Gastroesophageal sphincter (tissue), 4 donors: Measurements from ENCODE around the gene ARHGAP22. TPM values are rescaled to one million over a fixed set of nuclear protein-coding genes. Genes with fewer than 3 reads are reported as not detected.

Experiments
- ATAC-seq: fragments of 150-250 bp; one replicate; pipeline ENCODE4 v1.9.1; 2016; ENCODE audit warnings: mild to moderate bottlenecking, moderate library complexity
- H3K27ac ChIP-seq, 4 donors: fragments of 200-600 bp; sonication (generic) in 3 of 4; 1 replicate in 3 of 4; 2 replicates in 1 of 4; pipeline ENCODE4 v1.5.1; 2016 to 2019
- H3K27me3 ChIP-seq: fragments of 200-600 bp; sonication (generic); one replicate; pipeline ENCODE4 v1.5.1; 2019
- H3K36me3 ChIP-seq, 2 donors: fragments of 200-600 bp; sonication (generic); one replicate each; pipeline ENCODE4 v1.5.1; 2019; ENCODE audit warnings: control low read depth in 1 of 2
- H3K4me1 ChIP-seq, 3 donors: fragments of 200-600 bp; sonication (generic); 1 replicate in 2 of 3; 2 replicates in 1 of 3; pipeline ENCODE4 v1.5.1; 2016 to 2019; ENCODE audit warnings: control low read depth in 2 of 3
- H3K4me3 ChIP-seq, 2 donors: fragments of 200-600 bp; sonication (generic); one replicate each; pipeline ENCODE4 v1.5.1; 2019; ENCODE audit warnings: mild to moderate bottlenecking in 1 of 2, moderate library complexity in 1 of 2
- H3K9me3 ChIP-seq, 3 donors: fragments of 200-600 bp; sonication (generic); one replicate each; pipeline ENCODE4 v1.5.1; 2017 to 2019; ENCODE audit warnings: control low read depth in 2 of 3
- CTCF ChIP-seq, 4 experiments: fragments of 200-600 bp in 2 of 4; fragments of 450-650 bp in 2 of 4; sonication (generic) in 1 of 4; IDR thresholded peaks; one replicate each; pipeline ENCODE4 v1.5.1; 2017 to 2019; ENCODE audit warnings: antibody characterized with exemption in 4 of 4, mild to moderate bottlenecking in 2 of 4, moderate library complexity in 2 of 4
- EP300 ChIP-seq: sonication (generic); formaldehyde crosslinking; IDR thresholded peaks from one replicate; pipeline ENCODE4 v1.6.1; 2017; ENCODE audit warnings: antibody characterized with exemption, mild to moderate bottlenecking
- POLR2A ChIP-seq, 2 donors: fragments of 450-650 bp; IDR thresholded peaks; one replicate each; pipeline ENCODE4 v1.6.1; 2017; ENCODE audit warnings: antibody characterized with exemption in 2 of 2, mild to moderate bottlenecking in 2 of 2, moderate library complexity in 1 of 2
- POLR2AphosphoS5 ChIP-seq: sonication (generic); formaldehyde crosslinking; IDR thresholded peaks from one replicate; pipeline ENCODE4 v1.6.1; 2017; ENCODE audit warnings: antibody characterized with exemption
- WGBS, 2 donors: methylation state at CpG; one replicate each; pipeline ENCODE4 v1.1.5; 2018; ENCODE audit warnings: low coverage in 1 of 2; 5-methylcytosine and 5-hydroxymethylcytosine counted together
- total RNA-seq, 4 donors: library from RNA; depleted of rRNA; stranded (reverse); fragments of >200 nt; gene quantifications; one replicate each; pipeline ENCODE4 v1.1.0, GENCODE V29; 2016

The ARHGAP22 gene
- total RNA-seq, 4 donors from 2014 or later, result 4.2 to 5.8 (median 5.1) TPM

- ATAC-seq, result no peak
- no peak overlapping the region for H3K27ac ChIP-seq
- no peaks in the 10 kb centered on the region for H3K4me1 ChIP-seq
- no peak overlapping the region for H3K4me3 ChIP-seq
- no peaks in the 10 kb centered on the region for H3K9me3 ChIP-seq
- WGBS, 2 donors, result 93 to 100% methylated on average over 2 to 5 of the region's 7 CpGs
- H3K36me3 ChIP-seq, result no peaks in the 10 kb centered on the region
- TF ChIP-seq CTCF (IDR thresholded peaks at IDR 0.05) (no peak), EP300 (no peak), POLR2A (IDR thresholded peaks at IDR 0.05) (no peak), POLR2AphosphoS5 (no peak)
- no peaks in the 10 kb centered on the region for H3K27me3 ChIP-seq
These were observed 6.5 kb downstream of the ARHGAP22 start for GRCh38 chr10:48598243-48598935.

DNA sequence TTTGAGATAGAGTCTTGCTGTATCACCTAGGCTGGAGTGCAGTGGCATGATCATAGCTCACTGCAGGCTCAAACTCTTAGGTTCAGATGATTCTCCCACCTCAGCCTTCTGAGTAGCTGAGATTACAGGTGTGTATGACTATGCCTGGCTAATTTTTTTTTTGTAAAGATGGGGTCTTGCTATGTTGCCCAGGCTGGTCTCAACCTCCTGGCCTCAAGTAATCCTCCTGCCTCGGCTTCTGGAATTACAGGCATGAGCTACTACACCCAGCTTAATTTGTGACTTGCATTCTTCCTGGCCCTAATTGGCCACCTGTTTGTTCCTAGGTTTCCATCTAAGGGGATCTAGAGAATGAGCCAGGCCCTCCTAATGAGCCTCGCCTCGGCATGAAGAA lies 9.3 kb downstream of the ARHGAP22 start:
- Histone ChIP-seq H3K27me3 (no peaks in the 10 kb centered on the region), H3K36me3 (no peaks in the 10 kb centered on the region), H3K4me1 (no peaks in the 10 kb centered on the region), H3K9me3 (no peaks in the 10 kb centered on the region), H3K27ac (no peak overlapping the region), H3K4me3 (no peak overlapping the region)
- TF ChIP-seq POLR2AphosphoS5, result no peak
- no peak for TF ChIP-seq EP300
- no peak for TF ChIP-seq CTCF (IDR thresholded peaks at IDR 0.05)
- no peak for TF ChIP-seq POLR2A (IDR thresholded peaks at IDR 0.05)
- no peak for ATAC-seq
- 90 to 100% methylated on average over 2 of the region's 3 CpGs for WGBS, 2 donors

DNA sequence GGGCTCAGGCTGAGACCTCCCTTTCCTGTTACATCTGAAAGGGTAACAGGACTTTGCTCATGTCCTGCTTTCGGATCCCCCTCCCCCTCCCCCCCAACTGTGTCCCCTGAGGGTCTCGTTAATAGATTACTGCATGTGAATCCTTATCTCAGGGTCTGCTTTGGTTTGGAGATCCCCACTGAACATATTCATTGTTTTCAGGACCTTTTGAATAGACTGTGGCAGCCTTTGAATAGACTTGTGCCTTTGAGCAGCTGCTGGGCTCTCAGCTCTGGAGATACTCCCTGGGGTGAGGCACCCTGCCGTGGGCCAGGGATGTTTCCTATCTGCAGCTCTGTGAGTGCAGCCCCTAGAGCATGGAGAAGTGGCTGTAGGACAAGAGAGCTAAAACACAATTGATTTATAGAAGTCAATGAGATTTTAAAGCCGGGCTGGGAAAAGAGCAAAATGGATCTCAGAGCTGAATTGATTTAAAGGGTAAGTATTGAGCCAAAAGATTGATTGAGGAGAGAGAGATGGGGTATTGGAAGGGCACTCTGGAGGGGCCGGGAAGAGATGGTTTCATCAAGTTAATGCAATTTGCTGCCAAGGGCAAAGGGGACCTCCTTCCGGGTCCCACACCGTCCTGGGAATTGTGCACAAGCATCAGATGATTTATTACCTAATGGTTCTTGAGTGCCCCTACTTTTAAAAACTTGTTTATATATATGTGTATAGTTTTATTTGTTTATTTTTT lies 9.9 kb downstream of the ARHGAP22 start:
- ATAC-seq, result no peak
- 68 to 69% methylated on average over 3 to 6 of the region's 7 CpGs for WGBS, 2 donors
- H3K9me3 ChIP-seq, result no peaks in the 10 kb centered on the region
- TF ChIP-seq POLR2A (IDR thresholded peaks at IDR 0.05) (no peak), EP300 (no peak), POLR2AphosphoS5 (no peak), CTCF (IDR thresholded peaks at IDR 0.05) (no peak)
- no peak overlapping the region for H3K4me3 ChIP-seq
- no peaks in the 10 kb centered on the region for H3K27me3 ChIP-seq
- H3K4me1 ChIP-seq, result no peaks in the 10 kb centered on the region
- no peak overlapping the region for H3K27ac ChIP-seq
- H3K36me3 ChIP-seq, result no peaks in the 10 kb centered on the region

DNA sequence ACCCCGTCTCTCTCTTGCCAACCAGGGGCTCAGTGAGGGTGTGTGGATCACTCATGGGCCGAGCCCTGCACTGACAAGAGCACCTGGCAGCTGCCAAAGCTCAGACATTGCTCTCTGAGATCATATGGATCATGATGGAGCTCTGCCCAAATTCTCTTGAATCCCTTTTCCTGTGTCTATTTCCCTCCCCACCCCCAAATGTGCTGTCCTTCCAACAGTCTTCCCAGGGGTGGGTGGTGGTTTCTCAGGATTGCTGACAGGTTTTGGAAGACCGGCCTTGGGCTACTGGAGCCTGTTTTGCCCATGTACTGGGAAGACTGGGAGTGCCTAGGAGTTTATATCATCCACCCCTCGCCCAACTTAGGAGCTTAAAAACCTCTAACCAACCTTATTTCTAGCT lies 10.5 kb downstream of the ARHGAP22 start:
- Histone ChIP-seq H3K27ac (no peak overlapping the region), H3K4me1 (no peaks in the 10 kb centered on the region), H3K9me3 (no peaks in the 10 kb centered on the region), H3K4me3 (no peak overlapping the region), H3K36me3 (no peaks in the 10 kb centered on the region), H3K27me3 (no peaks in the 10 kb centered on the region)
- 100% methylated on average over 1 of the region's 4 CpGs; no CpG with 5 or more reads in 1 of the 2 donors for WGBS, 2 donors
- TF ChIP-seq POLR2A (IDR thresholded peaks at IDR 0.05) (no peak), EP300 (no peak), CTCF (IDR thresholded peaks at IDR 0.05) (no peak), POLR2AphosphoS5 (no peak)
- no peak for ATAC-seq

DNA sequence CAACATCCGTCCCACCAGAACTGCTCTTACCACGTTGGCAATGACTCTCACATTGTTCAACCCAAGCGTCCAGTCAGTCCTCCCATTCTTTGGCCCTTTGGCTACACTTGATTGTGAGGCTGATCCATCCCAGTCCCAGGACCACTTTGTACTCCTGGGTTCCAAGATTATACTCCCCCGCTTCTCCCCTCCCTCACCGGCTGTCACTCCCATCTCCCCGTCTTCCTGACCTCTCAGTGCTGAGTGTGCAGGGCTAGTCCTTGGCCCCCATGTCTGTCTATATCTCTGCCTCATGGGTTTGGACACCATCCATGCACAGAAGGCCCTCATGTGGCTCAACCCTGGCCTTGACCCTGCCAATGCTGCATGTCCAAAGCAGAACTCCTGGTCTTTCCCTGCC lies 12.5 kb downstream of the ARHGAP22 start:
- WGBS, 2 donors, result 83 to 100% methylated on average over 3 to 6 of the region's 6 CpGs
- Histone ChIP-seq H3K27me3 (no peaks in the 10 kb centered on the region), H3K4me1 (no peaks in the 10 kb centered on the region), H3K36me3 (no peaks in the 10 kb centered on the region), H3K4me3 (no peak overlapping the region), H3K27ac (no peak overlapping the region), H3K9me3 (no peaks in the 10 kb centered on the region)
- ATAC-seq, result no peak
- TF ChIP-seq EP300 (no peak), POLR2A (IDR thresholded peaks at IDR 0.05) (no peak), CTCF (IDR thresholded peaks at IDR 0.05) (no peak), POLR2AphosphoS5 (no peak)
